GM12865 (cell line): Measurements from ENCODE around the gene RSPH3.
A peak's percentile ranks its signal among the peaks of the same experiment; 100 is the strongest.

Experiments
- DNase-seq: peaks from one replicate; pipeline ENCODE4 v3.0.0; 2010; ENCODE audit warnings: low read depth
- H3K4me3 ChIP-seq: 2 replicates; pipeline ENCODE4 v1.5.1; 2011; ENCODE audit warnings: mild to moderate bottlenecking, low read depth, low read length, control low read depth
- CTCF ChIP-seq: IDR thresholded peaks from 2 replicates; pipeline ENCODE4 v1.5.1; 2011; ENCODE audit warnings: low read length, control low read depth, low read depth, inconsistent platforms; ENCODE audit not compliant: insufficient read depth; ENCODE audit errors: missing control alignments

RSPH3 gene

GRCh38 chr6:159042826-159043181 lies 42.8 kb upstream of the RSPH3 start:
- DNase-seq = no peak
- peak overlapping the region; percentile 23; the same call in 1 of the 2 replicates for H3K4me3 ChIP-seq
- TF ChIP-seq CTCF = no peak

- peak; percentile 90 for DNase-seq
- TF ChIP-seq CTCF = peak; percentile 85
- H3K4me3 ChIP-seq = peak overlapping the region; percentile 23; the same call in 1 of the 2 replicates
Observed at GRCh38 chr6:159042003-159042825, 42.2 kb upstream of the RSPH3 start.

- no peak for TF ChIP-seq CTCF
- no peak overlapping the region for H3K4me3 ChIP-seq
- DNase-seq = no peak
Observed at GRCh38 chr6:159041181-159041580, 41.2 kb upstream of the RSPH3 start.

GRCh38 chr6:159039885-159040258 lies 39.9 kb upstream of the RSPH3 start:
- DNase-seq = no peak
- TF ChIP-seq CTCF = no peak
- peak overlapping the region; percentile 4; the same call in 1 of the 2 replicates for H3K4me3 ChIP-seq

- peak overlapping the region; percentile 29; the same call in 1 of the 2 replicates for H3K4me3 ChIP-seq
- DNase-seq = peak; percentile 91
- TF ChIP-seq CTCF = no peak
Observed at GRCh38 chr6:159038914-159039884, 39.2 kb upstream of the RSPH3 start.

GRCh38 chr6:159038318-159038717 lies 38.3 kb upstream of the RSPH3 start:
- H3K4me3 ChIP-seq = peak overlapping the region; percentile 29
- DNase-seq = peak; percentile 40

GRCh38 chr6:159037756-159038290 lies 37.8 kb upstream of the RSPH3 start:
- DNase-seq = no peak
- H3K4me3 ChIP-seq = peak overlapping the region; percentile 9; the same call in 1 of the 2 replicates
- TF ChIP-seq CTCF = no peak
